Stimulated activated CD8-positive, alpha-beta memory T cell treated with anti-CD3 and anti-CD28 coated beads, Interleukin-7, amount 100 ng/mL, for 4 hours (primary cell): ENCODE measurements around the gene CFAP157.

Experiments used
- DNase-seq, 2 donors: peaks; one replicate each; pipeline ENCODE4 v3.0.0-alpha.2; 2020; ENCODE audit warnings: low read depth in 2 of 2

CFAP157 gene

DNA sequence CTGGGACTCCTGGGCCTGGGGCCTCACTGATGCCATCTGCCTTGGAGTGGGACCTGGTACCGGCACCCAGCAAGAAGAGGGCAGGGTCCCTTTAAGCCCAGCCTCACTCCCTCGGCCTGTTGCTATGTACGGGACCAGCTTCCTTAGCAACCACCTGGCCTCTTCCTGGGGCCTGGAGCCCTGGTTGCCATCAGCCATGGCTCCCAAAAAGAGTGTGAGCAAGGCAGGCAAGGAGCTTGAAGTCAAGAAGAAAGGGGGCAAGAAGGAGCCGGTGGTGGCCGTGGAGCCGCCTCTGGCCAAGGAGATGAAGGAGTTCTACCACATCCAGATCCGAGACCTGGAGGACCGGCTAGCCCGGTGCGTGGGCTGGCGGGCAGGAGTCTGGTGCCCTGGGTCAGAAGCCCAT lies at the start of gene CFAP157:
TSS of gene CFAP157 (plus strand) at position 153 of the 406 bp plus-strand sequence. CDS start at position 197, 44 bp downstream.
- no peak for DNase-seq

DNA sequence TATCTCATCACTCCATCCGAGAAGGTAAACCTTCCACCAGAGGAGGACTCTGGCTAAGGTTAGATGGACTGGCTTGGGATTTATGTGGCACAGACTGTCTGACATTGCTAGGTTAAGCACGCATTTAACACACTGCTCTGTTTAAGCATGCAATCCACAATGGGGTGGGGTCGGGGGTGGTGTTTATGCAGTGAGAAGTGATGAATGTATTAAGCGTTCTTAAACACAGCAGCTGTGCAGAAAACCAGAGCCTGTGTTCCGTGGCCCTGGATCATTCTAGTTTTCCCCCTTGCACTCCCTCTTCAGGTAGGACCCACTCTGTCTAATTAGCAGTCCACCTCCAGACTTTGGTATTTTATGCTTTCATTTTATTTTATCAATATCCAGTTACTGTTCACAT lies 48.4 kb upstream of the CFAP157 start:
- DNase-seq = no peak

DNA sequence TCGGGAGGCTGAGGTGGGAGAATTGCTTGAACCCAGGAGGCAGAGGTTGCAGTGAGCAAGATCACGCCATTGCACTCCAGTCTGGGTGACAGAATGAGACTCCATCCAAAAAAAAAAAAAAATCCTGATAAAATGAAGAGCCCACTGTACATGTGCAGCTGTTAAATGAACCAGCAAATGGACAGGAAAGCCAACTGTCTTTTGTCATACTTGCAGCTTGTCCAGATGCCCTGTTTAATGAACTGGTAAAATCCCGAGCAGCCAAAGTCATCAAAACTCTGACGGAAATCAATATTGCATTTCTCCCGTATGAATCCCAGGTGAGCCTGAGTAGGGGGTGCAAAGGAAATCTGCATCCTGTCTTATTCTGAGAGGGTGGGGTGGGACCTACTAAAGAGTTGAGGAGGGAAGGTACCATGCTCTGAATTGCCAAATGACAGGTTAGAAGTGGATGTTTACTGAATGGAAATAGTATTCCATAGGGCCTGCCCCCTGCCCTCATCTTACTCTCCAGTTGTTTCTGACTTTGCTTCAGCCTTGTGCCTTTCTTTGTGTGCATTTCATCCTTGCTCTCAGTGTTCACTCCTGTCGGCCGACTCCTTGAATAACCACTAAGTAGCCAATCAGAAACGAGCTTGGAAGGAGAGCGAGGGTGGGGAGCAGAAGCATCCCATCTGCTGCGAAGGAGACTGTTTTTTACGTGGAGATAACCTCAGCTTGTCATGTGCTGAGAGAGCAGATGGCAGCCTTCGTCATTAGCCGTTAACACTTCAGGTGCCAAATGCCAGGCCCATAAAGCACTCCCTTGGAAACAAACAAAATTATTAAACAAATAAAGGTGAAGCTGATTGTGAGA lies 45.7 kb upstream of the CFAP157 start:
- DNase-seq = no peak

DNA sequence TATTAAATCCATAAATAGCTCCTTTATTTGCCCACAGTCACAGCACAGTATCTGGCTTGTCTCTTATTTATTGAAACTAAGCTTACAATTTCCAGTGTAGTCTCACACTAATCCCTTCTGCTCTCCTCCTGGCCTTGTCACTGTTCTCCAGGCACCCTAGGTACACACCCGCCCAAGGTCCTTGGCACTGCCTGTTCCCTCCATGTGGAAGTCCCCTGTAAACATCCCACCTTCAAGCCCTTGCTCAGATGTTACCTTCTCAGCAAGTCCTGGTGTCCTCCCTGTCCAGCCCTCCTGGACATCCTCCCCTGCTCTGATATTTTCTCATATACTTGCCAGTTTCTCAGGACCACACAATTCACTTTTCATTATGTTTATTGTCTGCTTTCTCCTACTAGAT lies 44.2 kb upstream of the CFAP157 start:
- DNase-seq = no peak

DNA sequence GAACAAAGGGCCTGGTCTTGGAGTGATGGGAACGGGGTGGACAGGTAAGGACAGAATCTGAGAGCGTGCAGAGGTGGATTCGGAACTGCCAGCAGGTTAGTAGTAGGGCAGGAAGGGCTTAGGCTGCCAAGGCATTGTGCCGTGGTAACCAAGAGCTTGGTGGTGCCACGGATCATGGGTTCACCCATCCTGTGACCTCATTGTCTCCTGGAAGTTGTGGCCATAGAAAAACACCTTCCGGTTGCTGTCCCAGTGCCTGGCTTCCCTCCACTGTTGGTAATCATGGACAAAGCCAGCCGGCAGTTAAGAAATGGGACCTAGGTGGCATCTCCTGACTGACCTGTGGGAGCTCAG lies 42.5 kb upstream of the CFAP157 start:
- DNase-seq = no peak

DNA sequence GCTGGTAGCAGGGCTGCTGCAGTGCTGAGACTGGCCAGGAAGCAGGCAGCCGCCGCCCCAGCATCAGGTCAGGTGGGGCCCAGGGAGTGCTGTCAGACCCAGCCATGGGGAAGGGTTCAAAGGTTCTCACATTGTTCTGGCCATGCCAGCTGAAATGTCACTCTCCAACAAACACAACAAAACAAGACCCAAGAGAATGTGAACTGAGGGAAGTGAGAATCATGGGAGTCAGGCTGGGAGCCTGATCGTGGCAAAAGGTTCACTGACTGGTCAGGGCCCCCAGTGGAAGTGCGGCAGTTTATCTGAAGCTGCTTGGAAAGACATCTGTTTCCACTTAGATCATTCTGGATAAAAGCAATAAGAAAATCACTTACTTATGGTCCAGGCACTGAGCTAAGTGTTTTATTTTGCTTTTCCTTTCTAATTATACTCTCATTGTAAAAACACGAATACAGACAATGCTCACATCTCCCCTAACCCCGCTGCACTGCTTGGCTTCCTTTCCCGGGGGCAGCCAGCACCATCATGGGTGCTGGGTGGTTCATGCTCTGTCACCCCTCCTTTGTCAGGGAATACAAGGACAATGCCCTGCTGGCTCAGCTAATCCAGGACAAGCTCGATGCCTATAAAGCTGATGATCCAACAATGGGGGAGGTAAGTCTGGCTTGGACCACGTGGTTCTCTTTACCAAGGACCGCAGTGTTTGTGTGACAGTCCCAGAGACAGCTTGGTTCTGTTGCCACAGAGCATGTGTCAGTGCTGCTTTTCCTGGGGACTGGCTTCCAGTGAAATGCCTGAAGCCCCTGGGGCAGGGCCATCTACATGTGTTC lies 41.9 kb upstream of the CFAP157 start:
- no peak for DNase-seq

DNA sequence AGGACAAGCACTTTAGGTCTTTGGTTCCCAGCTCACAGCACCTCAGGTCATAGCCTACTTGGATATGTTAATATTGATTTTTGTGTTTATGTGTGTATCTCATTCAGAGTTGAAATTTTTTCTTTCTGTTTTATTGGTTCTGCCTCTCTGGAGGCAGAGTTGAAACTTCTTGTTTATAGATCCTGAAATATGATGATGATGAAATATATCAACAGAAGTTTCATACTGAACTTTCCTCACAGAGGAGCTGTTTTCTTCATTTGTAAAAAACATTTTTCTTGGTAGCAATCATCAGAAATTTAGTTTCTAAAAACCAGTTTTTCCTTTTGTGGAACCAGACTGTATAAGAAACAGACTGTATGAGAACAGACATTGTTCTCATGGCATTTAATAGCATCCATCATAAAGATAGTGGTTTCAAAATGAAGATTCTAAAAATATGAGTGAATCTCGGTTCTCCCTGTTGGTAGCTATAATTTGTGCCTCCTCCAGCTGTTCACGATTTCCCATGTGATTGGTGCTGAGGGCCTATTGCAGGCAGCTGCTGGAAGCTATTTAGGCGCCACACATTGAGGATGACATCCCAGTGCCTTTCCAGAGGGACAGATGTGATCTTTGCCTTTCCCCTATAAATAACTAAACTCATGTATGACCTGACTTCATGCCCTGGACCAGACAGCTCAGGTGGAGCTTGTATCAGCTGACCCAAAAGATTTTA lies 39.5 kb upstream of the CFAP157 start:
- no peak for DNase-seq

DNA sequence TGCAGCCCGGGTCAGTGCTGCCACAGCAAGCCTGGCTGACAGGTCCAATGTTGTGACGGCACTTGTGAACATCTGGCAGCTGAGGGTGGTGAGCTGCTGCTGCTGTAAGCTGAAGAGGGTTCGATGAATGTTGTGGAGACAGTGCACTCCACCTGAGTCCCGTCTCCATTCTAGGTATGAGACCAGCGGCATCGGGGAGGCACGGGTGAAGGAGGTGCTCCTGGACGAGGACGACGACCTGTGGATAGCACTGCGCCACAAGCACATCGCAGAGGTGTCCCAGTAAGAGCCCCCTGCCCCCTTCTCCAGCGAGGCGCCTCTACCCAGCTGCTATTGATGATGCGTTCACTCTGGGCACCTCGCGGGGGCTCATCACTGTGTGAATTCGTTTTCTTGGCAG lies 38.9 kb upstream of the CFAP157 start:
- no peak for DNase-seq

DNA sequence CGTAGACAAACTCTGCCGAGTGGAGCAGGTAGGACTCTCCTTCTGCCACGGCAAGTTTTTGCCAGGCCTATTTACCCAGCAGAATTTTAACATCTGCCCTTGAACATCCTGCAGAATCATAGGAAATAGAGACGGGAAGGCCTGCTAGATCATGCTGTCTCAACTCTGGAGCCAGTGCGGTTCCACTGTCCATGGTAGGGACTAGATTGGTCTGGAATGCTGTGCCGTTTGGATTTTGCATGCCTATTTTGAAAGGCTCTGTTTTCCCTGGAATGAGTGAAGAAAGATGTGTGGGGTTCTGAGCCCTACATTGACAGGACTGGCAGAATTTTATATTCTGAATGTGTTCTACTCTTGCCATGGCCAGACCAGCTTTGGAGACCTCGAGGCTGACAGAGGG lies 33.6 kb upstream of the CFAP157 start:
- DNase-seq = no peak

DNA sequence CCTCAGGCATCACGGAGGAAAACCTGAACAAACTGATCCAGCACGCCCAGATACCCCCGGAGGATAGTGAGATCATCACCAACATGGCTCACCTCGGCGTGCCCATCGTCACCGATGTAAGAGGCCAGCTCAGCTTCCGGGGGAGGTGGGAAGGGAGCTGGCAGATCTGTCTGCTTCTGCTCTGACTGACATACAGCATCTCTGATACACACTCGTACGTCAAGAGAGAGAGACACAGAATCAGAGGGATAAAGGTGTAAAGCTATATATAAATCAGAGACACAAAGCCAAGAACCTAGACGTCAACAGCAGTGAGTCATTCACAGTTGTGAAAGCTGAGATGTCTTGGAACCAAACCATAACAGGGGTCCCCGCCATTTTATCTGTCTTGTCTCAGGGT lies 30.1 kb upstream of the CFAP157 start:
- DNase-seq = no peak

DNA sequence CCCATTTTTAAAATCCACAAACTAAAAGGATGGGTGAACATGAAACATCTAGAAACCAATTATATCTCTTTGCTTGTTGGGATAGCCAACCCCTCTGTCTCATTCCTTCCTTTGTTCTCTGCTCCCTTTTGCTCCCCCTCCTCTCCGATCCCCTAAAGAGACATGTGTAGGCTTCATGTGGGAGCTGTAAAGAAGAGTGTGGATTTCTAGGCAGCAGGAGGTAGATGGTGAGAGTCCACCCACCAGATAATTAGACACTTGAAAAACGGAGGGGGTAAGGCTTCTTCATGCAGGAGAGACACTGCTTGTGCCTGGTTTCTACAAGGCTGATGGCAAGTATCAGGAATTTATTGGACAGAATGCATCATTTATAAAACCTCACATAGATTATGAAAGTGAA lies 27.3 kb upstream of the CFAP157 start:
- DNase-seq = no peak

DNA sequence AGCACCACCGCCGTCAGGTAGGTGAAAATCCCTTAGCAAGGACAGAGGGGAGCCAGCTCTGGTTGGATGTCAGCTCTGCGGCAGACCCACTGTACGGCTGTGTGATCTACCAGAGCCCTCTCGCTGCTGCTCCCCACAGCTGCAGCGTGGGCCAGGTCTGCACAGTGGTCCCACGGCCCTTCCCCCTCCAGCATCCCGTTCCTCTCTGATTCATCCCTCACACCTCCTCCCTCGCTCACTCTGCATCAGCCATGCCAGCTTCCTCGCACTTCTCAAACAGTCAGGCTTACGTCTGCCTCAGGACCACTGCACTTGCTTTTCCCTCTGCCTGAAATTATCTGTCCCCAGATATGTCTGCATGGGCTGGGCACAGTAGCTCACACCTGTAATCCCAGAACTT lies 26.6 kb upstream of the CFAP157 start:
- no peak for DNase-seq

DNA sequence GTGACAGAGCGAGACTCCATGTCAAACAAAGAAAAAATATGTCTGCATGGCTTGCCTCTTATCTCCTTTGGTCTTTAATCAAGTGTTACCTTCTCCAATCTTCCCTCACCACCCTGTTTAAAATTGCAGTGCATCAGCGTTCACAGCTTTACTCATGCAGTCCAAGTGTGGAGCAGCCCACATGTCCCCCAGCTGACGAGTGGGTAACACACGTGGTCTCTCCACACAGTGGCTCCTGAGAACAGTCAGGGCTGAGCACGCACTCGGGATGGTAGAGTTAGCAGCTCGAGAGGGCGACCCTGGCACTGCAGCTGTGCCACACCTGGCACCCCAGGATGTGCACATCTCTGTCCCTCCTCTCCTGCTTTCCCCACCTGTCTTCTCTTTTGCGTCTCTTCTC lies 25.9 kb upstream of the CFAP157 start:
- no peak for DNase-seq

DNA sequence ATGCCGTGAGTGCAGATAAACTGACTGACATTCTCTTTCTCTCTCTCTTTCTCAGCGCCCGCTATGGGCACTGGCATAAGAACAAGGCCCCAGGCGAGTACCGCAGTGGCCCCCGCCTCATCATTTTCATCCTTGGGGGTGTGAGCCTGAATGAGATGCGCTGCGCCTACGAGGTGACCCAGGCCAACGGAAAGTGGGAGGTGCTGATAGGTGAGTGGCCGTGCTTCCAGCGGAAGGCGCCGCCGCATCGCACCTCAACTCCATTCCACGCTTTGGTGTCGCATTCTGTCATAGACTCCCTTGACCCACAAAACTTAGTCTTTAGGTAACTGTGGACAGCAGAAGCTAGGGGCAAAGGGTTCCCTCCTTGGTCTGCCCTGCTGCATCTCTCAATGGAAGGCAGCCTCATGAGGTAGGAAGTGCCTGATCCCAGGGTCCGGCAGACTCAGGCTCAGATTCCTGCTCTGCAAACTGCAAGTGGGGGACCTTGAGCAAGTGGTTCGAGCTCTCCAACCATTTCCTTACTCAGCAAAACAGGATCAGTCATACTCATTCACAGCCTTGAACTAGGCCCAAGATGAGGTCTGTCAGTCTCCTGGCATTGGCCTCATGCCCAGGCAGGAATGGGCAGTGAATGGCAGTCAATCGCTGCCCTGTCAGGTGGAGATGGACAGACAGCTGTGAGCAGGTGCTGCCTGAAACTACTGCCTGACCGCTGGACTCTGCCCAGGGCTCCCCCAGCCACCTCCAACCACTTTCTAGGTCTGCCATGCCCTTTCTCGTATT lies 24.2 kb upstream of the CFAP157 start:
- DNase-seq = no peak

DNA sequence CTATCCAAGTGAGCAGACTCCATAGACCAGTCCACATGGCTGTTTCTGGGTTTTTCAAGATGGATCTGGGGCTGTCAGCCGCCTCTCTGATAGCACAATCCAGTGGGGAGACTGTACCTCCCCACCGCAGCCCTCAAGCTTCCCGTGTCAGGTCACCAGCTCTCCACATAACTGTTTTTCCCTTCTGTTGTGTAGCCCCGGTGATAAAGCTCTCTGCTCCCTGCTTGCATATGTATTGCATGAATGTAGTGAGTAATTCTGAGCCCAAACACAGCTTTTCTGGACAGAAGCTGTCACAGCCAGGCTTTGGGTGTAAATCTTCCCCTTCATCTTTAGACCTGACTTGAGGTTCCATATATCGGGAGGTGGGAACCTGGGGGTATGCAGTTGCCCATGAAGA lies 23.1 kb upstream of the CFAP157 start:
- DNase-seq = no peak

DNA sequence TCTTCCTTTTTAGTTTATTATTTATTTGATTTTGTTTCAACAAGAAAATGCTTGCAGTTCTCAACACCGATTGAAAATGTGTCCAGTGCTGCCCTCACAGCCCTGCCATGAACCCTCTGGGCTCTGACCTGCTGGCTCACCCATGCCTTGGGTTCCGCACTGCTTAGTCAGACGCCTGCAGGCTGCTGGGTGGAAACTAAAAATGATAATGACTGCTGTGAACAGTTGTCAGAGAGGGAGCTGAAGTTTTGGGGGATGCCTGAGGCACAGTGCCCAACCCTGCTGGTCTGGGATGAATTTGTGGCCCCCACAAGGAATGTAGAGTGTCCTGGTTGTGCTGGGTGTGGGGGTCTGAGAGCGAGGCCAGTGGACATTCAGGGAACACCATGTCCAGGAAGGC lies 22.2 kb upstream of the CFAP157 start:
- DNase-seq = no peak

DNA sequence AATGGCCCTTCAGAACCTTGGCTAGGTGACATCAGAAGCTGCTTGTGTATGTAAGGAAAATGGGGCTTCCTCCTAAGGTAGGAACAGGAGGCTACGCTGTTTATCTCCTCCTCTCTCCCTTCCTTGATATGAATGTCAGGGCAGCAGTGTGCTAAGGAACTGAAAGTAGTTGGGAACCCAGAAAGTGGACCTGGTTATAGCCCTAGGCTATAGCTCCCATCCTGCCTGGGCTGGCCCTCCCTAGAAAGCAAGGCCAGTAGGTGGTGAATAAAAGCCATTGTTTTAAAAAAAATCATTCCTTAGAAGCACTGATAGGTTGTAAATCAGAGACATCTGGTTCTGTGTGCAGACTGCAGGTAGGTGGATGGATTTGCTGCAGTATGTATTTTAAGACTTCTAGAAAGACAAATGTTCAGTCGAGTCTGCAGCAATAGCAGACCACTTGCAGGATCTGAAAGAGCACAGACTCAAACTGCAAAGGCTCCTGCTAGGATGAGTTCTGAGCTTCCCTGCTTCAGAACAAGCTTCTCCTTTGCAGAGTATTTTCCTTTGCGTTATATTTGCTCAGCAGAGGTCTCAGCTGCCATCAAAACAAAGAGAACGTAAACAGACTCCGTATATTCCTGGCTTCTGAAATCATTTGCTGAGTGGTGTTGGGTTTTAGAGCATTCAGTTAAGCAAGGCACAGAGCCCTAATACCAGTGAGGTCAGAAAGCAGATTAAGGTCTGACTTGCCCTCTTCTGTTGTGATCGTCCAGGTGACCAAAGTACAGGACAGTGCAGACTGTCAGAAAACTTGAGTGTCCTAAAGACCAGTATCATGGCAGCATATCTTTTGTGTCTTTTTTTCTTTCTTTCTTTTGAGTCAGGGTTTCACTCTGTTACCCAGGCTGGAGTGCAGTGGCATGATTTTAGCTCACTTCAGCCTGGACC lies 20.1 kb upstream of the CFAP157 start:
- no peak for DNase-seq

DNA sequence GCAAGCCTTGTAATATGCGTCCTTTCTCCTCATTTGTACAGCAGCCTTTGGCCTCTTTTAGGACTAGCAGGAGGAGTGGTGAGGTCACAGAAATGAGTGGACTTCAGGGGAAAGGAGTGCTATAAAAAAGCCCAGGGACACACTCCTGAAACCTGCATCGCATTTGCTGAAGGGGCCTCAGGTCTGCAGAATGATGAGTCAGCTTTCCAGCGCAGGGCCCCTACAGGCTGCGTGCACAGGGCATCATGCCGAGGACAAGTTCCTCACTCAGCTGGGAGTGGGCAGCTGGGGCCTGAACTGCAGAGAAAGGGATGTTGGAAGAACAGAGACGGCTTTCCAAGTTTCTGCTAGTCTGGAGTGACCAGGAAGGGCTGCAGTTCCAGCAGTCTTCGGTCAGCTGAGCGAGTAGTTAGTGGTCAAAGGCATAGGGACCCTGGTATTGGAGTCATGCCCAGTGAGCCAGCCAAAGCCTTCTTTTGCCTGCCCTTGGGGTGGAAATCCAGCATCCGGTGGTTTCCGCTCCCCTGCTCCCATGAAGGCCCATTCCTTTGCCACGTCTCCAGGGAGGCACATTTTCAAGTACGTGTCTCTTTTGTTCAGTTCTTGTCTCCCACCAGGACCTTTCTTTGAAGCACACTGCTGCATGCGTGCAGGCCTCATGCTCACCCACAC lies 17.3 kb upstream of the CFAP157 start:
- DNase-seq = no peak

DNA sequence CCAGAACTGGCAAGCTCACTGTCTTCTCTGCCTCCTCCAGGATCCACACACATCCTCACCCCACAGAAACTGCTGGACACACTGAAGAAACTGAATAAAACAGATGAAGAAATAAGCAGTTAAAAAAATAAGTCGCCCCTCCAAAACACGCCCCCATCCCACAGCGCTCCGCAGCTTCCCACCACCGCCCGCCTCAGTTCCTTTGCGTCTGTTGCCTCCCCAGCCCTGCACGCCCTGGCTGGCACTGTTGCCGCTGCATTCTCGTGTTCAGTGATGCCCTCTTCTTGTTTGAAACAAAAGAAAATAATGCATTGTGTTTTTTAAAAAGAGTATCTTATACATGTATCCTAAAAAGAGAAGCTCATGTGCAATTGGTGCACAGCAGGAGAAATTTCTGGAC lies 16.1 kb upstream of the CFAP157 start:
- no peak for DNase-seq

DNA sequence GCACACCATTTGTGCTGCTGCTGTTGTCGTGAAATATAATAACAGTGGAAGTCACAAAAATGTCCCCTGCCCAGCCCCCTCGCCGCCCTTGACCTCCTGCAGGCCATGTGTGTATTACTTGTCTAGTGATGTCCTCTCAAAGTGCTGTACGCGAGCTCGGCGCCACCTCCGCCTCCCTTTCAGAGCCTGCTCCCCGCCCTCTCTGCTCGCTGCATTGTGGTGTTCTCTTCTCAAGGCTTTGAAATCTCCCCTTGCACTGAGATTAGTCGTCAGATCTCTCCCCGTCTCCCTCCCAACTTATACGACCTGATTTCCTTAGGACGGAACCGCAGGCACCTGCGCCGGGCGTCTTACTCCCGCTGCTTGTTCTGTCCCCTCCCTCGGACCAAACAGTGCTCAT lies 14.7 kb upstream of the CFAP157 start:
- DNase-seq = no peak
